ENCODE results near the gene COG5.
"Not testable (repeated sequence)": the region's sequence is repeated elsewhere in the genome, so short reads cannot be mapped to it uniquely, and the experiment has no call there.

Gene COG5

DNA sequence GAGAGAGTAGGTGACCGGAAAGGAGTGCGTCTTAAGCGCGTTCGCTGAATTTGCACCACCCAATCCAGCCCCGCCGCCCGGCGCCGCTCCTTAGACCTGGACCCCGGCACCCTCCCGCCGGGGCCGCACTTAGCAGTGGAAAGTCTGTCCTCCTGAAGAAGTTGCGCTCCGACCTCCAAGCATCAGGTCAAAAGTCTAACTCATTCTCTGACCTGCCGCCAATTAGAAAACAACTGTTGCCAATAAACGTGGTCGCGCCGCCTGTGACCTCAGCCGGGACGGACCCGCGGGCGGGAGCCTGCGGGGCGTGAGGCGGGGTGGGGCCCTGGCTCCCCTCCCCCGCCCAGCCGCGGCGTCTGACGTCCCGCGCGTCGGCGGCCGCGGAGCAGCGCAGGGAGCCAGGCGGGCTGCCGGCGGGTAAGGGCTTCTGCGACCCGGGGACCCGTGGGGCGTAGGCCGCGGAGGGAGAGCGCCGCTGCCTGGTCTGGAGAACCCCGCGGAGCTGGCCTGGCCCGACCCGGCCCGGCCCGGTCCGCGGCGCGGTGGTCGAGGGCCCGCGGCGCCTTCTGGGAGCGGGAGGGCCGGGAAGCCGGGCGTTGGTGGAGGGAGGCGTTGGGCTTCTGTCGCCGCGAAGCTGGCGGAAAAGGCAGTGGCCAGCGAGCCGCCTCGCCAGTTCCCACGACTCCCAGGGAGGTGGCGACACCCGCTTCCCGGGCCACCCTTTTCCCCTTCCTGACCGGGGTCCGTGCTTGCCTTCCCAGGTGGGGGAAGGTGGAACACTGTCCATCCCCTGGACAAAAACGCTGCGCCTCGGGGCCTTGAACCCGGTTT lies 16.4 kb upstream of the COG5 start, which contains the start of gene BCAP29:
Gene BCAP29, plus strand, starts transcription at position 362 of the 831 bp plus-strand sequence. CDS start 527 bp downstream, outside the sequence.
- peak; percentile 61 to 71 for DNase-seq

DNA sequence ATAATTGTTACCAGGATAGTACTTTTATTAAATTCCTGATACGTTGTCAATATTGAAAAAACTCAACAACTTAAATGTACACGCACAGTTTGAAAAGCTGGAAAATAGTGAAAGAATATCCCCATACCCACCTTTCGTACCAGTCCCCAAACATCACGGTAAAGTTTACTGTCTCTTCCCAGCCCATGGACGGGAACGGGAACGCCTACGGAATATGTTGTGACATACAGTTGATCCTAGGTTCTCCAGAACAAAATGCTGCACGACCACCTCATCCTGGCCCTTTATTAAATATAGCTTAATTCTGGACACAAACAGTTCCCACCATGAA lies 15.8 kb upstream of the COG5 start:
- DNase-seq, result no peak

DNA sequence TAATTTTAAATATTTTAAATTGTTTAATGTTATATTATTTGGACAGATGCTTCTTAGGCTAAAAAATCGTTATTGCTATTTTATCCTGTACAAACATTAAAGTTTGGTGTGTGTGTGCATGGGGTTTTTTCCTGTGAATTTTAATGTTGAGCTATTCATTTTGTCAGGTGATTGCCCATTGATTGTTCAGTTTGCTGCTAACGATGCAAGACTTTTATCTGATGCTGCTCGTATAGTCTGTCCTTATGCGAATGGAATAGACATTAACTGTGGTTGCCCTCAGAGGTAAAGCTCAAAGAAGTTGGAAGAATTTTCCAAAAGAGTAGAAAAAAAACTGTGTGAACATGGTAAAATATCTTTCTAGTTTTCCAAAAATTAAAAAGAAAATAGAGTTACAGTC lies 9.8 kb upstream of the COG5 start:
- no peak for DNase-seq

DNA sequence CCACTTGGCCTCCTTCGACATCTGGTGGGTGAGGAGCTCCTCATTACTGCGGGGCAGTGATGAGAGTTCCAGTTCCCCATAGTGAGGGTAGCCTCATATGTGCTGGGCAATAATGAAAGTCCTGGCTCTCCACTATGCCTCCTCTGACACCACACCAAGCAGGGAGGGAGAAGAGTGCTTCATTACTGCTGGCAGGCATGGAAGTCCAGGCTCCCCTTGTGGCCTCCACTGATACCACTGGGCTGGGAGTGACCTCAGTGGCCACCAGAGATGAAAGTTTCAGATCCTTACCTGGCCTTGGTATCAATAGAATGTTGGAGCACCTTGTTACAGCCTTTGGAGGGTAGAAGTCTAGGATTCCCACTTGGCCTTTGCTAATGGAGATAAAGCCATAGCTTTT lies 6.6 kb upstream of the COG5 start:
- DNase-seq, result no peak

DNA sequence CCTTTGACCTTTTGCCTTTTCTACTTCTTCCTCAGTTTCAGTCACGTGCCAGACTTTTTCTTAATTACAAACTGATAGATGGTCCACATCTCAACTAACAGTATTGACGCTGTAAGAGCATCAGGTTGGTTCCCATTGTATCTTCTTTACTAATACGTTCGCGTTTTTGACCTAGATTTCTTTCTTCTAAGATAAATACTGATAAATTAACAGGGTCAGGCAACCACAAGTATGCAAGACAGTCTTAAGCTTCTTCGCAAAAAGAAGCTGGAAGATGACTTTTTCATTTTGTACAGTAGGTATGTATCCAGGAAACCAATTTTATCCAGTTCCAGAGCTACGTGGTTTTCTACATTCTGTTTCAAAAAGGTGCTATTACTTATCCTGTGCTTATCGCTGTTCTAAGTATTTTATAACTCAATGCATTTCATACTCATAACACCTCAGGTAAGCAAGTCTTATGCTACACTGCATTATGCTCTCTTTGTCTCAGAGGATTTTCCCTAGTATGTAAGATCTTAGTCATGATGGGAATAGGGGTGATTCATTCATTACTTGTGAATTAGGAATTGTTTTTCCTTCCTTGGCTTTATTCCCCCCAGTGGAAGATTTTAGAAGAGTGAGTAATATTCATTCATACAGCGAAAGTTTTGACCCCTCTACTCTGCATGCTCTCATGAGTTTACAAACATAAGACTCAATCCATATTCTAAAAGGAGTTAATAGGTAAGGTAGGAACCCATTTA lies 1.0 kb upstream of the COG5 start:
- DNase-seq, result no peak

DNA sequence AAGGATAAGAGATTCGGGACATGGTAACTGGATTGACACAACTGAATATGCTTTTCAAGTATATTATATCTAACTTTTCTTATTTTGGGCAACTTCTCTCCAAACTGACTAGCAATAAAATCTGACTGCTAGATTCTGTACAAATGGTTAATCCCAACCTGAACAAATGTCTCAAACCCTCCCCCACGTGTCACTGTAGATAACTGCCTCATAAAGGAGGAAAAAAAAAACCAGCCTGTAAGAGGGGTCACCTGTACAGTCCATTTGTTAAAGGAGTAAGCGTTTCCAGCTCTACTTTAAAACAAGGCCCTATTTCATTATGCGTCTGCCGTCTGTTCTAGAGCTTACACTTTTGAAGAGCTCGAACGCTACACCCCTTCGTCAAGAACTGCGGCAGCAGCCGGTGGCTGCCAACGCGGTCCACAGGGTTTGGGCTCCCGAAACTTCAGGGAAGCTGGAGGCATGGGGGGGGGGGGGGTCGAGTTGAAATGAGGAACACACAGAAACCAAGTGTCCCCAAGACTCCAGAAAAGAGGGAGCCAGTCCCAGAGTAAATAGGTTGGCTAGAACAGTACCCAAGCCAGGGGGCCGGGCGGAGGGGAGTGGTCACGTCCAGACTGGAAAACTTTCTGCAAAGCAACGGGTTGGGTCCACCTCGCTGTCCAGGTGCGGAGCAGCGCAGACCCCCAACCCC lies 492 bp downstream of the COG5 start:
- DNase-seq, result no peak

DNA sequence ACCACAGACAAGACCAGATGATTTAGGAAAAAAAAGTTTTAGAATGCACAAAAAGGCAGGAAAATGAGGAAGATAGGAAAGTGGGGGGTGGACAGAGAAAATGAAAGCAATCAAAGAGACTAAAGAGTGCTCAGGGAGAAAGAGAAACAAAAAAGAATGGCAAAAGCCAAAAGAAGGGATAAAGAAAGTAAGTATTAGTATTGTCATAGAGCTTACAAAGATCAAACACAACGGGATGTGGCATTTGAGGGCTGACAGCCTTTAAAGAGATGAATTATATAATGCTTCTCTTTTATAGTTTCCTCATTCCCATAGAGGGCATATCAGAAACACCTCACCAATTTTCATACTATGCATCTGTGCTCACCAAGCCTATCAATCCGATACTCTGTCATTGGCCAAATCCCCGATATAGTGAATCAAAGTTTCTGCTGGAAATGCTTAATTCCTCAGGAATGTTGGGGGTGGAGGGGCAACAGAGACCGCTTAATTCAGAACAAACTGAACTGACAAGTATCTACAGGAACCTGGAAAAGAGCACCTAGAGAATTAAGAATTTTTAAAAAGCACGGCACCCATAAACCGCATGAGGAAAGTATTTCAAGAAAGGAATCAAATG lies 2.7 kb downstream of the COG5 start:
- DNase-seq, result no peak

DNA sequence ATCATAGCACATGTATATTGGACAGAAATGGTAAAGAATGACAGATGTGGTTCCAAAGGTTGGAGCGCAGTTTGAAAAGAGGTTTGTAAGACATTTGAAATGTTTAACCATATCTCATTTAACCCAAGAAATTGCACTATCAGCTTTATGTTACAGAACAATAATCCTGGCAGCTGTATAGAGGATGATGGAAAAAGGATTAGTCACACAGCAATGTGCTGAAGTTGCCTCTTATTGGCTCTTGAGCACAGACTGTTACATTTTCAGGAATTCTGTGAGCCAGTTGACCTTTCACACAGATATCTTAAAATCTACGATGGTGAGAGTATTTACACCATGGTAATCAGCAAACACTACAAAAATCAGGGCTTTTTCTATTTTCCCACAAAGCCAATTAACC lies 3.9 kb downstream of the COG5 start:
- DNase-seq, result no peak

DNA sequence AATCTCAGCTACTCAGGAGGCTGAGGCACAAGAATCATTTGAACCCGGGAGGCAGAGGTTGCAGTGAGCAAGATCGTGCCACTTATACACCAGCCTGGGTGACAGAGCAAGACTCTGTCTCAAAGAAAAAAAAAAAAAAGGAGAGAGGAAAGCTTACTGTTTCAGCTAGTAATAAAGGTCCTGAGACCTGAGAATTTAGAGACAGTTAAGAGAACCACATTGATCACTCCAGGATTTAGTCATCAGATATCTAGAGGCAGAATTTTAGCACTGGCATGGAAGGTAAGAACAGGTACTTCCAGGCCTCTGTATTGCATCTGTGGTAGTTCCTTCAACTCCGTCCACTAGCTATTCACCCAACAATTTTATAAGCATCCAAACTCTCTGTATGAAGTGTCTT lies 7.8 kb downstream of the COG5 start:
- DNase-seq, result no peak

DNA sequence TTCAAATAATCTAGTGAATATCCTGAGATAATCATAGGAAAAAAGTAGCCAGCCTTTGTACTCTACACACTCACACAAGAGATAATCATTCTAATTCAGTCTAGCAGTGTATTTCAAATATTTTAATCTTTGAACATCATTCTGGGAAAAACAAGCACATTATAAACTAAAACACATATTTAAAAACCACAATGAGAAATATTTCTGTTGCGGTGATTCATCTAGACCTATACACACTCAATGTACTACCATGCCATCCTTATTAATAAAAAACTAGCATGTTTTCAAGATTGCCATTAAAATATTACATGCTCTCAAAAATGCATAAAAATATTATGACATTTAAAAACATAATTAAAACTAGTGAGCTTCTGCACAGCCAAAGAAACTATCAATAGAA lies 11.8 kb downstream of the COG5 start:
- no peak for DNase-seq

DNA sequence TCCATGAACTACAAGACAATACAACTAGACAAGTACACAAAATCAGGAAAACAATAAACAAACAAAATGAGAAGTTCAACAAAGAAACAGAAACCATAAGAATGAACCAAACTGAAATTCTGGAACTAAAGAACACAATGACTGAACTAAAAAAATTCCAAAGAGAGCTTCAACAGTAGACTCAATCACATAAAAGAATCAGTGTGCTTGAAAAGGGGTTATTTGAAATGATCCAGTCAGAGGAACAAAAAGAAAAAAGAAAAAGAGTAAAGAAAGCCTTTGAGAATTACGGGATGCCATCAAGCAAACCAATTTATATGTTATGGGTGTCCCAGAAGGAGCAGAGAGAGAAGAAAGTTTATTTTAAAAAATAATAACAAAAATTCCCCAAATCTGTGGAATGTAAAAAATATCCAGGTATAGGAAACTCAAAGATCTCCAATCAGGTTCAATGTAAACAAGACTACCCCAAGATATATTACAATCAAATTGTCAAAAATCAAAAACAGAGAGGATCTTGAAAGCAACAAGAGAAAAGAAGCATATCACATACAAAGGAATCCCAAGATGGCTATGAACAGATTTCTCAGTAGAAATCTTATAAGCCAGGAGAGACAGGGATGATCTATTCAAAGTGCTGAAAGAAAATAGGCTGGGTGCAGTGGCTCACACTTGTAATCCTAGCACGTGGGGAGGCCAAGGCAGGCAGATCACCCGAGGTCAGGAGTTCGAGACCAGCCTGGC lies 18.7 kb downstream of the COG5 start:
- DNase-seq, result no peak

DNA sequence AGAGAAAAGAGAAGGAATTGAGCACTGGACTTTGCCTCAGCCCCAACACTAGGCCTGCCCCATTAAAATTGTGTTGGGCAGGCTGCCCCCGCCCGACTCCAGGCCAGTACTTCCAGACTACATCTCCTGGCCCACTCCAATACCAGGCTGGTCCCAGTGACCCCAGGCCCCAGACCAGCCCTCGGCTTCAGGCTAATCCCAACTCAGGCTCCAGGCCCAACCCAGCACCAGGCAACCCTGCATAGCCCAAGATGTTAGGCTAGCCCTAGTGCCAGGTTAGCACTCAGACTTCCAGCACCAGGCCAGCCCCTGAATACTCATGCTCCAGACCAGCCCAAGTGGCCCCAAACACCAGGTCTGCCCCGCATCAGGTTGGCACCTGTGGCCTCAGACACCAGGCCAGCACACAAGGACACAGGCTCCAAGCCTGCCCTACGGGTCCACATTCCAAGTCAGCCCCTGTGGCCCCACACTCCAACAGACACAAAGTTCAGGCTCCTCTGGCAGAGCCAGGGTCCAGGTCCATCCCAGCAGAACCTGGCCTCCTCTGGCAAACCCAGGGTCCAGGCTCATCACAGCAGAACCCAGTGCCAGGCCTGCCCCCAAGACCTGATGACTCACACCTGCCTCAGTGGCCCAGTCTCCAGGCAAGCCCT lies 20.3 kb downstream of the COG5 start:
- DNase-seq, result no peak

DNA sequence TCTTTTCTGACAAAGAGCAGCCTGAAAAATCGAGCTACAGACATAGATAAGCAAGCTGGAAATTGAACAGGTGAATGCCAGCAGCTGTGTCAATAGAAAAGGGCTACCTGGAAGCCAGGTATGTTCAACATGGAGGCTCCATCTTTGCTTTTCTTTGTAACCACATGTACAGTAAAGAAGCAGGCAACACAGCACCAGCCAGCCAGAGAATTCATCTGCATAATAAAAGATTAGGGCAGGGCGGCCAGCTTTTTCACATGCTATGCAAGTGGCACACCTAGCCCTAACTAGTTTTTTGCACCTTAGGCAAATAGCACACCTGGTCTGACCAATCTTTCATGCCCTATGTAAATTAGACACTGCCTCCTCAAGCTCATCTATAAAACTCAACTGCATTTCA lies 25.7 kb downstream of the COG5 start:
- no peak for DNase-seq

DNA sequence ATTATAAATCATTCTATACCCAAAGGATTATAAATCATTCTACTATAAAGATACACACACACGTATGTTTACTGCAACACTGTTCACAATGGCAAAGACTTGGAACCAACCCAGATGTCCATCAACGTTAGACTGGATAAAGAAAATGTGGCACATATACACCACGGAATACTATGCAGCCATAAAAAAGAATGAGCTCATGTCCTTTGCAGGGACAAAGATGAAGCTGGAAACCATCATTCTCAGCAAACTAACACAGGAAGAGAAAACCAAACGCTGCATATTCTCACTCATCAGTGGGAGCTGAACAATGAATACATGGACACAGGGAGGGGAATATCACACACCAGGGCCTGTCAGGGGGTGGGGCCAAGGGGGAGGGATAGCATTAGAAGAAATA lies 26.5 kb downstream of the COG5 start:
- DNase-seq, result not testable (repeated sequence)

DNA sequence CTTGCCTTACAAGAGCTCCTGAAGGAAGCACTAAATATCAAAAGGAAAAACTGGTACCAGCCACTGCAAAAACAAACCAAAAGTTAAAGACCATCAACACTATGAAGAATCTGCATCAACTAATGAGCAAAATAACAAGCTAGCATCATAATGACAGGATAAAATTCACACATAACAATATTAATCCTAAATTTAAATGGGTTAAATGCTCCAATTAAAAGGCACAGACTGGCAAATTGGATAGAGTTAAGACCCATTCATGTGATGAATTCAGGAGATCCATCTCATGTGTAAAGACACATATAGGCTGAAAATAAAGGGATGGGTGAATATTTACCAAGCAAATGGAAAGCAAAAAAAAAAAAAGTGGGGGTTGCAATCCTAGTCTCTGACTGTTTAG lies 29.6 kb downstream of the COG5 start:
- no peak for DNase-seq

DNA sequence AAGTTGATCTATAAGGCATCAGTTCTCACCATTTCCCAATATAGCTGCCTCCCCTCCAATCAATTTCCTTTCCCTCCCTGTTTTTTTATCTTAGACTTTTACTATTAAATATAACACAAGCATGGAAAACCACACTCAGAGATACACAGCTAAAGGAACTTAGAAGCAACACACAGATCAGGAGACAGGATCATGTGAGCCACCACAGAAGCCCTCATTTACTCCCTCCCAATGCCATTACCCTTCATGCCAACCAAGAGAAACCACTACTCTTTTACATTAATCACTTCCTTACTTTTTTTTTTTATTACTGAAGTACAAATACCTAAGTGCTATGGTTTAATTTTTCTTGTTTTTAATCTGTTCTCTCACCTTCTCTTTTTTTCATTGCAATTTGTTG lies 33.0 kb downstream of the COG5 start:
- DNase-seq, result no peak

DNA sequence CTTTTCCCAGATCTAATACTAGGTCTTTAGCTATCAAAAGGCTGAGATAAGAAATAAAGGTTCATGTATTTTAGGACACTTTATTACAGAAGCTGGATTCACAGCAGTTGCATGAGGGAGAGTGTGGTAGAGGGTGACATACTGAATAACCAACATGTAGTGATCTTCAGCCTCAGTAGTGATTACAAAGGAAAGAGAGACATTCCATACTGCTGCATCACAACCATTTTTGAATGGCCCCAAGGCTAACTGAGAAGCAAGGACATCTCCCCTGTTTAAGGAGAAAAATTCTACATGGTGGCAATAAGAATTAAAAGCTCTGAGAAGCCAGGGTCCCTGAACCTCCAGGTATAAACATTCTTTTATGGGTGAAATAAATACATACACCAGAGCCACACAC lies 35.3 kb downstream of the COG5 start:
- DNase-seq, result no peak

DNA sequence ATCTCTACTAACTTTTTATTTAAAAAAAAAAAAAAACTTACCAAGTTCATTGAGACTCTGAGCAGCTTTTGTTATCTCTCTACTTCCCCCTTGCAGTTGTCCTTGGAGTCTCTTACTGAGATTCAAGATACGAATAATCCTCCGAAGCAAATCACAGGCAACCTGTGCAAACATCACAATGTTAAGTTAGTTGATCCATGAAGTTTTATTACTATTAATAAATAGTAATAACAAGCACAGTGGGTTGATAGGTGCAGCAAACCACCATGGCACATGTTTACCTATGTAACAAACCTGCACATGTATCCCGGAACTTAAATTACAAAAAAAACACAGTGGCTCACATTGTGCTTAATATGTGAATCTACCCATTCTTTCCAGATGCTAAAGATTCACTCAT lies 36.5 kb downstream of the COG5 start:
- no peak for DNase-seq

DNA sequence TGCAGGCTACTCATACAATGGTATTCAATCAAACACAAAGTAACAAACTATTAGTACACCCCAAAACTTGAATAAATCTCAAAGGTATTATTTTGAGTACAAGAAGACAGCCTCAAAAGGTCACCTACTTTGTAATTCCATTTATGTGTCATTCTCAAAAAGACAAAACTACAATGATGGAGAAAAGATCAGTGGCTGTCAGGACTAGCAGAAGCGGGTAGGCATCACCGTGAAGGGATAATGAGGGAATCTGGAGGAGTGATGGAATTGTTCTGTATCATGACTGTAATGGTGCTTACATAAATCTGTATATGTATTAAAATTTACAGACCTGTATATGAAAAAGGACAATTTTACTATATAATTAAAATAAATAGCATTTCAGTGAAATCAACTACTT lies 37.0 kb downstream of the COG5 start:
- no peak for DNase-seq

DNA sequence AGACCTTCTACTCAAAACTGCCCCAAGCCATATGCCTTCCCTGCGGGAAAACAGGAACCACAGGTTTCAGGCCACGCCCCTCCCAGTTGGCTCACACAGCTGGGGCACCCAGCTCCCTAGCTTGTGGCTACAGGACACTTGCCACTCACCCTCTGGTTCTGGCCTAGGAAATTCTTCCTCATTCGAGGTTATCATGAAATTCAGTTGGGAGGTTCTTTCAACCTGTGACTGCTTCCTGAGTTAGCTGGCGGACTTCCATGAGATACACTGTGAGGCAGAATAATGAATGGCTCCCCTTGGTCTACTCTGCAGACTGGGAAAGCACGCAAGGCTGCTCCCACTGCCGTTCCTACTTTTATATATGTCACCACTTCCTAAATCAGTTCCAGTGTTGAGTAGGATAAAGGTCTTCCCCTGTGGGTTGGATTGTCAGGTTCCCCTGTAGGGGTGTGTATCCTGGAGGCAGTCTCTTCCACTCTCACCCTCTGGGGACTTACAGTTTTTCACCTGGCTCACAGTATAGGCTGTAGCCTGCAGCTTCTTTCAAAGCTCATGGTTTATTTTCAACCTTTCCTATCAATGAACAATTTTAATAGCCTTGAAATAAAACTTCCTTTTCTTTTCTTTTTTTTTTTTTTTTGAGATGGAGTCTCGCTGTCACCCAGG lies 56.9 kb downstream of the COG5 start:
- DNase-seq, result no peak

DNA sequence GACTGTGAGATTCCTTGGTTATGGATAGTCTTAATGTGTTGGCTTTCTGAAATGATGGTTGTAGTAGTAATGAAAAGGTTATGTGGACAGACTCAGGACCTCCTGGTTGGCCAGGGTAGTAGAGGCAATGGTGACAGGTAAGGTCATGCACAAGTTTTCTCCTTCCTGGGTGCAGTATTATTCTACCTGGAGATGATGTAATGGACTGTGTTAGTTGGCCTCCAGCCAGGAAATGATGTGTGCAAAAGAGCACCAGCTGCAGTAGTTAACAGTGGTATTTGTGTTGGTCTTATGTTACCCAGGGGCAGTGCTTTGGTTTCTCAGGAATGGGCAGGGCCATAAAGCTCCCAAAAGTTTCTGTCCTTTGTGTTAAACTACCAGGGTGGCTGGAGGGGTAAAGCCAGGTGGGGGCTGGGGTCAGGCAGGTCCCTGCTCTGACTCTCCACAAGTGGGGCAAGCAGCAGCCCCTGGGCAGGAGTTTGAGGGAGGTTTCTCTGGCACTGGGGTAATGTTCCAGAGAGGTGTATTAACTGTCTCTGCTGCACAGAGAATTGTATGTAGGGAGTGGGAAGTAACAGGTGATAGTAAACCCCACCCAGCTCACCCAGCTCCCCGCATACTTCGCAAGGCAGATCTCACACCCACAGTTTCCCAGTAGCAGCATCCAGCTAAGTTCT lies 57.6 kb downstream of the COG5 start:
- DNase-seq, result no peak
